A673 (cell line): ENCODE data around the gene ARID5B. TPM values are rescaled to one million over a fixed set of nuclear protein-coding genes. Genes with fewer than 3 reads are reported as not detected.

Source experiments
- BruUV-seq: library from RNA; stranded (reverse); fragments of 400-500 nt; replicated peaks from 2 replicates; lab custom pipeline; 2021; lab: Mats Ljungman, UMichigan
- CTCF ChIA-PET: fragments of 300-600 bp; sonication (Branson Sonifier 250); formaldehyde crosslinking; loops from one replicate; lab custom pipeline; 2022; ENCODE audit warnings: antibody characterized with exemption; lab: Charles Lee
- POLR2A ChIA-PET: fragments of 300-600 bp; sonication (Branson Sonifier 250); formaldehyde crosslinking; loops from one replicate; lab custom pipeline; 2022; ENCODE audit warnings: antibody characterized with exemption; ENCODE audit not compliant: low non-redundant PET; lab: Charles Lee
- DNase-seq: peaks from one replicate; pipeline ENCODE4 v3.0.0-alpha.2; 2015; ENCODE audit warnings: low spot score
- H3K27ac ChIP-seq: fragments of 200-600 bp; sonication (generic); 2 replicates; pipeline ENCODE4 v1.5.1; 2016; ENCODE audit warnings: mixed run types, low read depth, mild to moderate bottlenecking, mixed read lengths, antibody characterized with exemption, low read length; ENCODE audit not compliant: poor library complexity, severe bottlenecking
- H3K27me3 ChIP-seq: fragments of 200-600 bp; sonication (generic); replicated peaks from 2 replicates; pipeline ENCODE4 v1.6.1; 2017; ENCODE audit warnings: mixed run types, low read depth, mild to moderate bottlenecking, mixed read lengths, antibody characterized with exemption, low read length; ENCODE audit not compliant: insufficient read depth, poor library complexity
- H3K36me3 ChIP-seq: fragments of 200-600 bp; sonication (generic); 2 replicates; pipeline ENCODE4 v1.6.1; 2016; ENCODE audit warnings: mixed run types, mild to moderate bottlenecking, mixed read lengths, antibody characterized with exemption, low read length; ENCODE audit not compliant: insufficient read depth, poor library complexity, severe bottlenecking
- H3K4me1 ChIP-seq: fragments of 200-600 bp; sonication (generic); 2 replicates; pipeline ENCODE4 v1.6.1; 2017; ENCODE audit warnings: mixed run types, mild to moderate bottlenecking, mixed read lengths, antibody characterized with exemption, low read length; ENCODE audit not compliant: insufficient read depth, poor library complexity, severe bottlenecking
- H3K4me3 ChIP-seq: fragments of 200-600 bp; sonication (generic); 2 replicates; pipeline ENCODE4 v1.5.1; 2016; ENCODE audit warnings: low read depth, mixed run types, mild to moderate bottlenecking, mixed read lengths, low read length; ENCODE audit not compliant: poor library complexity, severe bottlenecking
- H3K9me3 ChIP-seq: fragments of 200-600 bp; sonication (generic); 2 replicates; pipeline ENCODE4 v1.6.1; 2016; ENCODE audit warnings: mixed run types, low read depth, mild to moderate bottlenecking, mixed read lengths, antibody characterized with exemption, low read length; ENCODE audit not compliant: poor library complexity, severe bottlenecking
- CTCF ChIP-seq: fragments of 300-800, 200-600 bp; sonication (generic); conservative IDR thresholded peaks from 2 replicates; pipeline ENCODE4 v1.5.1; 2017; ENCODE audit warnings: low read depth, mild to moderate bottlenecking, antibody characterized with exemption, low read length, moderate library complexity, mixed read lengths
- EZH2 ChIP-seq: fragments of 200-600 bp; sonication (generic); IDR thresholded peaks from 2 replicates; pipeline ENCODE4 v1.6.1; 2017; ENCODE audit warnings: borderline replicate concordance, low read depth, mild to moderate bottlenecking, mixed read lengths, antibody characterized with exemption, low read length; ENCODE audit not compliant: poor library complexity, severe bottlenecking
- intact Hi-C: fragments of 100-400 bp; cut with micrococcal nuclease; formaldehyde crosslinking; loops from one replicate; pipeline ENCODE4 v1.10.0; 2022; ENCODE audit not compliant: unreplicated experiment
- total RNA-seq: library from RNA; stranded (reverse); gene quantifications from 2 replicates; pipeline ENCODE4 v1.2.3, GENCODE V29; 2021

ARID5B gene
- total RNA-seq, 1 experiment from 2014 or later, result 29.0 TPM

- TF ChIP-seq CTCF (no peak), EZH2 (no peak)
- H3K27ac ChIP-seq, result peak overlapping the region; percentile 89
- CTCF ChIA-PET, result interaction anchor here (3.7 kb wide), 1 partner anchor 204 kb away, joined by 27 read pairs; no protein-coding TSS in a partner anchor
- no peak for DNase-seq
- peaks cover 98% of the 10 kb centered on the region for H3K4me1 ChIP-seq
- no peak overlapping the region for H3K4me3 ChIP-seq
- POLR2A ChIA-PET, result no interaction called here
- H3K27me3 ChIP-seq, result no peaks in the 10 kb centered on the region
- H3K9me3 ChIP-seq, result no peaks in the 10 kb centered on the region
- intact Hi-C loops, result loop anchor here (10.0 kb wide), 1 partner anchor 286 kb away; no protein-coding TSS in a partner anchor
- H3K36me3 ChIP-seq, result no peaks in the 10 kb centered on the region
- no TSS peak for BruUV-seq
Observed at GRCh38 chr10:62040881-62041280, 139.4 kb downstream of the ARID5B start.

- no peak for TF ChIP-seq CTCF
- no peak for TF ChIP-seq EZH2
- H3K4me3 ChIP-seq, result no peak overlapping the region
- peaks cover 98% of the 10 kb centered on the region for H3K4me1 ChIP-seq
- ChIA-PET POLR2A (interaction anchor here (0.6 to 0.7 kb wide), 2 partner anchors 12 to 25 kb away, joined by 4 to 5 read pairs; no protein-coding TSS in a partner anchor), CTCF (interaction anchor here (0.6 kb wide), 1 partner anchor 920 kb away, joined by 3 read pairs; no protein-coding TSS in a partner anchor)
- H3K36me3 ChIP-seq, result no peaks in the 10 kb centered on the region
- H3K27ac ChIP-seq, result peak overlapping the region; percentile 89
- DNase-seq, result peak; percentile 94
- TSS peak; percentile 59 for BruUV-seq
- no peaks in the 10 kb centered on the region for H3K9me3 ChIP-seq
- no peaks in the 10 kb centered on the region for H3K27me3 ChIP-seq
- intact Hi-C loops, result loop anchor here (10.0 kb wide), 1 partner anchor 289 kb away; no protein-coding TSS in a partner anchor
Observed at GRCh38 chr10:62043421-62044021, 142.0 kb downstream of the ARID5B start.

GRCh38 chr10:62044566-62044965, 143.1 kb downstream of the ARID5B start:
- Histone ChIP-seq H3K4me3 (no peak overlapping the region), H3K36me3 (no peaks in the 10 kb centered on the region), H3K4me1 (peaks cover 92% of the 10 kb centered on the region), H3K27me3 (no peaks in the 10 kb centered on the region), H3K9me3 (no peaks in the 10 kb centered on the region), H3K27ac (peak overlapping the region; percentile 89)
- intact Hi-C loops, result loop anchor here (10.0 kb wide), 1 partner anchor 290 kb away; no protein-coding TSS in a partner anchor
- no TSS peak for BruUV-seq
- ChIA-PET POLR2A (interaction anchor here (0.7 to 0.9 kb wide), 2 partner anchors 18 to 1341 kb away, joined by 4 to 6 read pairs; no protein-coding TSS in a partner anchor), CTCF (no interaction called here)
- TF ChIP-seq CTCF, result no peak
- no peak for TF ChIP-seq EZH2
- no peak for DNase-seq
